Astrocyte (in vitro differentiated cells and primary cell): ENCODE data around the gene USP9Y. TPM values are rescaled to one million over a fixed set of nuclear protein-coding genes. Genes with fewer than 3 reads are reported as not detected.

Experiments used
- DNase-seq: peaks from one replicate; pipeline ENCODE4 v3.0.0-alpha.2; 2010; ENCODE audit warnings: low read depth
- FAIRE-seq: peaks from 2 replicates; lab custom pipeline; 2011; peaks lifted over from hg19 to GRCh38; lab: Jason Lieb, UNC
- H2AFZ ChIP-seq: 2 replicates; pipeline ENCODE4 v1.6.0; 2012; ENCODE audit warnings: low read depth, low read length, inconsistent platforms
- H3K27ac ChIP-seq: 2 replicates; pipeline ENCODE4 v1.5.1; 2011; ENCODE audit warnings: low read depth, low read length, inconsistent platforms
- H3K27me3 ChIP-seq: 2 replicates; pipeline ENCODE4 v1.6.0; 2011; ENCODE audit warnings: low read length, inconsistent platforms; ENCODE audit not compliant: insufficient read depth
- H3K36me3 ChIP-seq: 2 replicates; pipeline ENCODE4 v1.5.1; 2011; ENCODE audit warnings: low read length, inconsistent platforms; ENCODE audit not compliant: insufficient read depth
- H3K4me1 ChIP-seq: 2 replicates; pipeline ENCODE4 v1.5.1; 2011; ENCODE audit warnings: low read length, inconsistent platforms; ENCODE audit not compliant: insufficient read depth
- H3K4me2 ChIP-seq: 2 replicates; pipeline ENCODE4 v1.6.0; 2012; ENCODE audit warnings: low read length, inconsistent platforms
- H3K4me3 ChIP-seq: 2 replicates; pipeline ENCODE4 v1.5.1; 2011; ENCODE audit warnings: low read depth, mild to moderate bottlenecking, low read length, inconsistent platforms; ENCODE audit not compliant: insufficient read depth
- H3K79me2 ChIP-seq: 2 replicates; pipeline ENCODE4 v1.6.0; 2012; ENCODE audit warnings: mild to moderate bottlenecking, low read length, inconsistent platforms; ENCODE audit not compliant: insufficient read depth
- H3K9ac ChIP-seq: 2 replicates; pipeline ENCODE4 v1.6.0; 2012; ENCODE audit warnings: mild to moderate bottlenecking, low read length, inconsistent platforms
- H3K9me3 ChIP-seq: 2 replicates; pipeline ENCODE4 v1.5.1; 2012; ENCODE audit warnings: low read depth, mild to moderate bottlenecking, low read length, inconsistent platforms; ENCODE audit not compliant: insufficient read depth
- H4K20me1 ChIP-seq: 2 replicates; pipeline ENCODE4 v1.6.0; 2012; ENCODE audit warnings: low read length, inconsistent platforms; ENCODE audit not compliant: insufficient read depth
- H3K27ac Mint-ChIP-seq: one replicate; pipeline ENCODE4 v1.8.0; 2021; ENCODE audit warnings: mild to moderate bottlenecking, mixed read lengths; ENCODE audit not compliant: unreplicated experiment
- H3K27me3 Mint-ChIP-seq: one replicate; pipeline ENCODE4 v1.8.0; 2021; ENCODE audit warnings: low read depth, mixed read lengths; ENCODE audit not compliant: unreplicated experiment
- H3K36me3 Mint-ChIP-seq: one replicate; pipeline ENCODE4 v1.8.0; 2021; ENCODE audit warnings: low read depth, mixed read lengths; ENCODE audit not compliant: unreplicated experiment
- H3K4me1 Mint-ChIP-seq: one replicate; pipeline ENCODE4 v1.8.0; 2021; ENCODE audit warnings: low read depth, mixed read lengths; ENCODE audit not compliant: unreplicated experiment
- H3K4me3 Mint-ChIP-seq: one replicate; pipeline ENCODE4 v1.8.0; 2021; ENCODE audit warnings: mild to moderate bottlenecking, moderate library complexity, mixed read lengths; ENCODE audit not compliant: unreplicated experiment
- H3K9me3 Mint-ChIP-seq: one replicate; pipeline ENCODE4 v1.8.0; 2021; ENCODE audit warnings: mild to moderate bottlenecking, mixed read lengths; ENCODE audit not compliant: unreplicated experiment
- EZH2 ChIP-seq: IDR thresholded peaks from 2 replicates; pipeline ENCODE4 v1.6.1; 2012; ENCODE audit warnings: mild to moderate bottlenecking, low read length, inconsistent platforms; ENCODE audit not compliant: insufficient read depth
- total RNA-seq: library from RNA; stranded (reverse); gene quantifications from 2 replicates; pipeline ENCODE4 v1.2.1, GENCODE V29; 2021
- TF ChIP-seq, protein P1 (sequence below): IDR thresholded peaks from 2 replicates; pipeline ENCODE4 v1.5.1; 2011; ENCODE audit warnings: low read depth, mild to moderate bottlenecking, inconsistent platforms, low read length, moderate library complexity; ENCODE audit not compliant: insufficient read depth

USP9Y gene
- total RNA-seq, 1 donor from 2014 or later: 23.6 TPM

DNA sequence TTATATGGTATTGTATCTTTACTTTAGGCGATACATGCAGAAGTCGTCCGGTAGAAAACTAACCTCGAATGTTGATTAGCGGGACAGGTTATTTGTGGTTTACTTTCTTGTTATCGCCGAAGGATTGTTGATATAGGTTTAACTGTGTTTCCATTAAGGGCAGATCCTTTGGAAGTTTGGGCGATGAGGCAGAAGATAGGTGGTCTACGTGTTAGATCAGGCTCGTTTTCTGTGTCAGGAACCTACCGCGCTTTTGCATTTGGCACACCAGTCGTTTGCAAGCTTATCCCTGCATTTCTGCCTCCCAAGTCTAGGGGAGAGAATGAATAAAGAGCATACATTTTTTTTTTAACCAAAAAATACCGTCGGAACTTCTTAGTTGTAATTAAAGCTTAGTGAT lies 204.9 kb downstream of the USP9Y start:
- H3K9me3 ChIP-seq: no peaks in the 10 kb centered on the region
- peak overlapping the region; percentile 97 for H3K27ac Mint-ChIP-seq
- H3K79me2 ChIP-seq: peaks cover 61% of the 10 kb centered on the region
- H3K4me1 ChIP-seq: no peaks in the 10 kb centered on the region
- H3K9me3 Mint-ChIP-seq: peaks cover 2% of the 10 kb centered on the region
- TF ChIP-seq, protein P1, sequence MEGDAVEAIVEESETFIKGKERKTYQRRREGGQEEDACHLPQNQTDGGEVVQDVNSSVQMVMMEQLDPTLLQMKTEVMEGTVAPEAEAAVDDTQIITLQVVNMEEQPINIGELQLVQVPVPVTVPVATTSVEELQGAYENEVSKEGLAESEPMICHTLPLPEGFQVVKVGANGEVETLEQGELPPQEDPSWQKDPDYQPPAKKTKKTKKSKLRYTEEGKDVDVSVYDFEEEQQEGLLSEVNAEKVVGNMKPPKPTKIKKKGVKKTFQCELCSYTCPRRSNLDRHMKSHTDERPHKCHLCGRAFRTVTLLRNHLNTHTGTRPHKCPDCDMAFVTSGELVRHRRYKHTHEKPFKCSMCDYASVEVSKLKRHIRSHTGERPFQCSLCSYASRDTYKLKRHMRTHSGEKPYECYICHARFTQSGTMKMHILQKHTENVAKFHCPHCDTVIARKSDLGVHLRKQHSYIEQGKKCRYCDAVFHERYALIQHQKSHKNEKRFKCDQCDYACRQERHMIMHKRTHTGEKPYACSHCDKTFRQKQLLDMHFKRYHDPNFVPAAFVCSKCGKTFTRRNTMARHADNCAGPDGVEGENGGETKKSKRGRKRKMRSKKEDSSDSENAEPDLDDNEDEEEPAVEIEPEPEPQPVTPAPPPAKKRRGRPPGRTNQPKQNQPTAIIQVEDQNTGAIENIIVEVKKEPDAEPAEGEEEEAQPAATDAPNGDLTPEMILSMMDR: no peak
- TF ChIP-seq EZH2: no peak
- no peaks in the 10 kb centered on the region for H3K27me3 ChIP-seq
- H2AFZ ChIP-seq: peak overlapping the region; percentile 34
- no peaks in the 10 kb centered on the region for H3K36me3 Mint-ChIP-seq
- peak overlapping the region; percentile 100 for H3K4me3 ChIP-seq
- peak overlapping the region; percentile 100 for H3K9ac ChIP-seq
- peaks cover 2% of the 10 kb centered on the region for H3K4me1 Mint-ChIP-seq
- no peak for DNase-seq
- H3K4me2 ChIP-seq: peak overlapping the region; percentile 91
- H3K27me3 Mint-ChIP-seq: no peaks in the 10 kb centered on the region
- FAIRE-seq: no peak
- peak overlapping the region; percentile 100 for H3K27ac ChIP-seq
- H3K4me3 Mint-ChIP-seq: peak overlapping the region; percentile 95
- peaks cover 55% of the 10 kb centered on the region for H4K20me1 ChIP-seq
- H3K36me3 ChIP-seq: no peaks in the 10 kb centered on the region

Other genes with a start within 250 kb of the USP9Y start
- 55.7 and 69.7 TPM in 2 replicates for gene DDX3Y, start 203.6 kb downstream of the USP9Y start, total RNA-seq